GM12864 (cell line): ENCODE data around the gene WDR37.
A peak's percentile ranks its signal among the peaks of the same experiment; 100 is the strongest.

Experiments used
- DNase-seq: peaks from one replicate; pipeline ENCODE4 v3.0.0-alpha.2; 2011; ENCODE audit warnings: low read depth
- H3K4me3 ChIP-seq: 2 replicates; pipeline ENCODE4 v1.5.1; 2011; ENCODE audit warnings: mild to moderate bottlenecking, low read depth, low read length, control low read depth
- CTCF ChIP-seq: IDR thresholded peaks from 2 replicates; pipeline ENCODE4 v1.5.1; 2011; ENCODE audit warnings: low read depth, mild to moderate bottlenecking, moderate library complexity, low read length, control low read depth, inconsistent platforms; ENCODE audit errors: missing control alignments

WDR37 gene

GRCh38 chr10:1094112-1095057 is 38.2 kb downstream of the WDR37 start:
- TF ChIP-seq CTCF: no peak

GRCh38 chr10:1095498-1095897 is 39.3 kb downstream of the WDR37 start:
- no peak for DNase-seq
- no peak for TF ChIP-seq CTCF
- H3K4me3 ChIP-seq: no peak overlapping the region

More at GRCh38 chr10:1094112-1095057, 38.2 kb downstream of the WDR37 start:
- DNase-seq: peak; percentile 27
- no peak overlapping the region for H3K4me3 ChIP-seq

- no peak for TF ChIP-seq CTCF
- no peak overlapping the region for H3K4me3 ChIP-seq
- no peak for DNase-seq
Measured at GRCh38 chr10:1096287-1096889, 40.2 kb downstream of the WDR37 start.

GRCh38 chr10:1097436-1097835 is 41.3 kb downstream of the WDR37 start:
- no peak overlapping the region for H3K4me3 ChIP-seq
- DNase-seq: no peak
- TF ChIP-seq CTCF: no peak

GRCh38 chr10:1100143-1100542 is 44.0 kb downstream of the WDR37 start:
- DNase-seq: no peak
- H3K4me3 ChIP-seq: no peak overlapping the region
- TF ChIP-seq CTCF: no peak

- no peak overlapping the region for H3K4me3 ChIP-seq
- no peak for DNase-seq
- no peak for TF ChIP-seq CTCF
Measured at GRCh38 chr10:1100691-1101368, 44.6 kb downstream of the WDR37 start.
